Measurements from ENCODE around the gene RUNX2.
"Not testable (repeated sequence)": the region's sequence is repeated elsewhere in the genome, so short reads cannot be mapped to it uniquely, and the experiment has no call there.

The RUNX2 gene

GRCh38 chr6:45647341-45648261, 319.5 kb downstream of the RUNX2 start:
- DNase-seq (ENCODE audit: low read depth in 2 of 2): no peak

GRCh38 chr6:45648262-45648620, 320.1 kb downstream of the RUNX2 start:
- DNase-seq (ENCODE audit: low read depth in 2 of 2): no peak

- DNase-seq (ENCODE audit: low read depth in 2 of 2): peak; percentile 78 to 83
Measured at GRCh38 chr6:45650524-45651135, 322.5 kb downstream of the RUNX2 start.

DNA sequence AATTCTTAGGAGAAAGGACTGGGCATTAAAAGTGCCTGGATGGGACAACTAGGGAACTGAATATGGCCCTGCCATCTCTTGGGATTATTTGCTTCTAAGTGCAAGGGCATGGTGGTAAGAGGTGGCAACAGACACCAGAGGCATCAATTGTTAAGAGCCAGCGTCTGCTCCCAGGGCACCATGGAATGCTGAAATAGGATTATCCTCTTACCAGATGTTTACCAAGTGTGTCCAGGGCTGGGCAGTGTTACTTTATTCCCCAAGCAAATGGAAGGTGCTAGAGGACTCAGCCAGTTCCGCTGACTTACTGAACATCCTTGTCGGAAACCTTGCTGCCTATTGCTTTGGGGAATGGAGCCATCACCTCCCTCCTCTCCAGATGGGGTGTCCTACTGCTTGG, 323.2 kb downstream of the RUNX2 start:
- DNase-seq (ENCODE audit: low read depth in 2 of 2): no peak

- no peak for DNase-seq (ENCODE audit: low read depth in 2 of 2)
Measured at GRCh38 chr6:45652416-45652815, 324.3 kb downstream of the RUNX2 start.

DNA sequence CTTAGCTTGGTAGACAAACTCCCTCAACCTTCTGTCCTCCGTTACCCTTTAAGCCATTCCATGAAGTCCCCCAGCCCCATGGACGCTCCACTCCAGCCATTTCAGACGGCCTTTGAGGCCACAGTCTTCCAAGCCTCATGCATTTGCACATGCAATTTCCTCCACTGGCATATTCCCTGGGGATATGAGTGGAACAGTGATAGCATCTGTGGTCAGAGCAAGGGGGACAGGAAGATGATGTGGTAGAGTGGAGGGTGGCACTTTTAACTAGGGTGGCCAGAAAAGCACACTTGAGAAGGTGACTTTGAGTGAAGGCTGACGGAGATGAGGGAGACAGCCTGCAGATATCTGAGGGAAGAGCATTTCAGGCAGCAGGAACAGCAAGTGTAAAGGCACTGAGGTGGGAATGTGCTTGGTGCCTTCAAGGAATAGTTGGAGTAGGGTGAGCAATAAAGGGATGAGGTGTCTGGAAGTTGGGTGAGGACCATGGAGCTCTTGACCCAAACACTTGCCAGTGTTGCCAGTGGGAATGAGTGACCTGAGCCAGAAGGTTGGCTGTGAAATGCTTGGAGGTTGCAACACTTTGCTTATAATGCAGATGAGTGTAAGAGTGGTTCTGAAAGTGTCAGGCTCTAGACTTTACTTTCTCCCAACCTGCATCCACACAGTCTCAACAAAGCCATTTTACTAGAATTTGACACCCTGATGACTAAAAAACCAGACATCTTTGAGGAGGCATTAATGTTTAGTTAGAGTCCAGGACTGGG, 325.2 kb downstream of the RUNX2 start:
- no peak for DNase-seq (ENCODE audit: low read depth in 2 of 2)

- no peak for DNase-seq (ENCODE audit: low read depth in 2 of 2)
Measured at GRCh38 chr6:45654673-45655072, 326.5 kb downstream of the RUNX2 start.

GRCh38 chr6:45655745-45656476, 327.8 kb downstream of the RUNX2 start:
- DNase-seq (ENCODE audit: low read depth in 2 of 2): peak; percentile 96 to 97

DNA sequence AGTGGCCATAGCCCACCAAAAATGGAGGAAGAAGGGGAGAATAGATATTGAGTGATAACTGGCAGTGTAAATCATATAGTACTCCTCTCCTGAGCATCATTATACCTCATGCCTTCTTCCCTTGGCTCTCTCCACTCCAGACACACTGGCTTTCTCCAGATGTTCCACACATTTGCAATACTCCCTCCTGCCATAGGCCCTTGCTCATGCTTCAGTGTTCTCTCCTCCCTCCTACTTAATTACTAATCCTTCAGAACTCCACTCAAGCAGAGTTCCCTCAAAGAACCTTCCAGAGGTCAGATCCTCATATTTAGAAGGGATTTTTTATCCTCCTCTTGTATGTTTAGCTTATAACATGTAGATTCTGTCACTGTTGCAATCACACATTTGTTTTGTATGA, 329.1 kb downstream of the RUNX2 start:
- peak; percentile 58 to 62 for DNase-seq (ENCODE audit: low read depth in 2 of 2)

GRCh38 chr6:45658400-45658799, 330.3 kb downstream of the RUNX2 start:
- no peak for DNase-seq (ENCODE audit: low read depth in 2 of 2)

DNA sequence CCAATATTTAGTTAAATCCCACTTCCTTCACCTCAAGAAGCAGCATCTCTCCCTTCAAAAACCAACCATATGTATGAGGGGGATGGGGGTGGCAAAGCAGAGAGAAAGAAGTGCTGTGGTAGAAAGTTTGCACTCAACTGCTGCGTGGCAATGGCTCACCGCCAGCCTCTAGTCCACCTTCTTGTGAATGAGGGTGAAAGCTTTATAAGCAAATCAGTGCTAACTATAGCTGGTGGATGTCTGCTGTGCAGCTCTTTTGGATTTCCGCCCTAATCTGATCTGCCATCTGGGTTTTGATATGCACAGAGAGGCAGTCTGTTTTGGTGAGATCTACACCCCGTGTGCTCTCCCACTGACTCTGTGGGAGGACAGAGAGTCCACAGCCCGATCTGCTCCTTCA, 330.8 kb downstream of the RUNX2 start:
- no peak for DNase-seq (ENCODE audit: low read depth in 2 of 2)

- peak; percentile 60 to 61 for DNase-seq (ENCODE audit: low read depth in 2 of 2)
Measured at GRCh38 chr6:45661661-45662060, 333.5 kb downstream of the RUNX2 start.

DNA sequence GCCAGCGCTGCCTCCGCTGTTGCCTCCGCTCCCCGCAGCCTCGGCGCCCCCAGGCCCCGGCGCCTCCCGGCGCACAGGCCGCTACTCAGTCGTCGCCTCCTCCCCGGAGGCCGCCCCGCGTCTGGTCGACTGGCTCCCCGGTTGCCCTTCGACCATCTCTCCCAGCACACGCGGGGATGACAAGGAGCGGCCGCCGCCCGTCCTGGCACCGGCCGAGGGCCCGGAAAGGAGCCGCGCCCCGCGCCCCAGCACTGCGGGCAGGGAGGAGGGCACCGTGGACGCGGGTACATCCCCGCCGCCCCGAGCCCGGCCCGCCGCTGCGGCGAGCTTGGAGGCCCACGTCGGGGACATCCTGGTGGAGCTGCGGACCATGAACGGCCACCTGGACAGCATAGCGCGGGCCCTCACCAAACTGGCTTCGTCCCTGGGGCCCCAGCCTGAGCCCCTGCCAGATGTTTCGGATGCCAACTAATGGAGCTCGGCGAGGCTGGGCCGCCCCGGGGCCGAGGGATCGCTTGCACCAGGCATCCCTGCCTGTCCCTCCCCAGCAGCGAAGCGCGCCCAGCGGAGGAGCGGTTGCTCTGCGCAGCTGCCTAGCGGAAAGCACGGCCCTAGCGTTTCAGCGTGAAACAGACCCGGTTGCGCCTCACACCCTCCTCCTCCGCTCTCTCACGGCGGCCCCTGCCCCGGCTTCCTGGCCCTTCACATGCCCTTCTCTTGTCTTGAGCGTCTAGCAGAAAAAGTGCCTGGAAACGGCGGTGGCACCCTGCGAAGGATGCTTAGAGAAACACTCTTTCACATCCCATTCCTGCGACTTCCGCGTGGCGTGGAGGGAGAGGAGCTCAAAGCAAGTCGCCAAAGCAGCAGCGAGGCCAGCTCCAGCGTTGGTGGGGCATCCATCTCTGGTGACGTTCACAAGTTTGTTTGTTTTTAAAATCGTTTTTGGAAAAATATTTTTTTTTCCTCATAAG, 335.4 kb downstream of the RUNX2 start:
- no peak for DNase-seq (ENCODE audit: low read depth in 2 of 2)

- DNase-seq (ENCODE audit: low read depth in 2 of 2): no peak
Measured at GRCh38 chr6:45664707-45665106, 336.6 kb downstream of the RUNX2 start.

DNA sequence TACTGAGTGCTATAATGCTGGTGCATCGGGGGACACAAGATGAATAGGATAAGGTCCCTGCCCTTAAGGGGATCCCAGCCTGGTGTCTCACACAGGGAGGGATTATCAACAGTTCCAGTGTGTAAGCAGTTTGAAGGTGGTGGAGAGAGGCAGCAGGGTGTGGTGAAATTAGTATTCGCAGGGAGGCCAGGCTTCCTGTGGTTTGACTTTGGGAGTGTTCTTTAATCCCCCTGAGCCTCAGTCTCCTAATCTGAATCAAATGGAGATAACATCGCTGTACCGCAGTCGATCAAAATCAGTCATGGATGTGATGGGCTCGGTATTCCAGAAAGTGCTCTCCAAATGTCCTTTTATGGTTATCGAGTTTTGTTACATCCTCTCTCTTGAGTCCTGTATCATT, 337.7 kb downstream of the RUNX2 start:
- no peak for DNase-seq (ENCODE audit: low read depth in 2 of 2)

GRCh38 chr6:45666846-45667245, 338.7 kb downstream of the RUNX2 start:
- DNase-seq (ENCODE audit: low read depth in 2 of 2): no peak

DNA sequence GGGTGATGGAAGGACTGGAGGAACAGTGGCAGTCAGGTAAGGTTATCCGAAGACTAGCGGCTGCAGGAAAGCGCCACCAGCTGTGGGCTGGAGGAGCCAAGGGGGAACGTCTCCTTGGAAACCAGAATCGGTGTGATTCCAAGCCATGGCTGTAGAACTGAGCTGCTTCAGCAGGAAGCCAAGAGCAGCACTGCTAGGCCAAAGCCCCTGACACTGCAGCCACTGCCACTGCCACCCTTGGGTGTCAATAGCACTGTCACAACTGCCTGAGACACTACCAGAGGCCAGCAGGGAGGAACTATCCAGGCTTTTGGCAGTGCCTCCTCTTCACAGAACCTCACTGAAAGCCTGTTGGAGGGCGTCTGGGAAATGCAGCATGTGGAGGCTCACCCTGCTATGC, 339.2 kb downstream of the RUNX2 start:
- no peak for DNase-seq (ENCODE audit: low read depth in 2 of 2)

- no peak for DNase-seq (ENCODE audit: low read depth in 2 of 2)
Measured at GRCh38 chr6:45667766-45668165, 339.6 kb downstream of the RUNX2 start.

DNA sequence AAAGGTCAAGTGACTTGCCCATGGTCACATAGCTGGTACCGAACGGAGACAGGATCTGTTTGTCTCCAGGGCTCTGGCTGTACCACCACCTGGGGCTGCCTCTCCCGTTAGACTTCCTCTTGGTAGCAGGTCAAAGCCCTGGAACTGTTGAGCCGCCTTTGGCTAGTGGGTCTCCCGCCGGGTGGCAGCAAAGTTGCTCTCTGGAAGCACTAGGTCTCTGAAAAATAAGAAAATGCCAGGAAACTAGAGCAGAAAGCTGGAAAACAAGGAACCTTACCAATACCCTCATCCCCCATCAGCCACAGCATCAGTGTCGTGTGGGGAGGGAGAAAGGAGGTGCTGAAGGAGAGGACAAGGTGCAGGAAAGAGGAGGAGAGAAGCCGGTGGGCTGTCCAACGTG, 340.6 kb downstream of the RUNX2 start:
- no peak for DNase-seq (ENCODE audit: low read depth in 2 of 2)

DNA sequence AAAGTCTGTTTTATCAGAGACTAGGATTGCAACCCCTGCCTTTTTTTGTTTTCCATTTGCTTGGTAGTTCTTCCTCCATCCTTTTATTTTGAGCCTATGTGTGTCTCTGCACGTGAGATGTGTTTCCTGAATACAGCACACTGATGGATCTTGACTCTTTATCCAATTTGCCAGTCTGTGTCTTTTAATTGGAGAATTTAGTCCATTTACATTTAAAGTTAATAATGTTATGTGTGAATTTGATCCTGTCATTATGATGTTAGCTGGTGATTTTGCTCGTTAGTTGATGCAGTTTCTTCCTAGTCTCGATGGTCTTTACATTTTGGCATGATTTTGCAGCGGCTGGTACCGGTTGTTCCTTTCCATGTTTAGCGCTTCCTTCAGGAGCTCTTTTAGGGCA, 345.0 kb downstream of the RUNX2 start:
- DNase-seq (ENCODE audit: low read depth in 2 of 2): not testable (repeated sequence)

DNA sequence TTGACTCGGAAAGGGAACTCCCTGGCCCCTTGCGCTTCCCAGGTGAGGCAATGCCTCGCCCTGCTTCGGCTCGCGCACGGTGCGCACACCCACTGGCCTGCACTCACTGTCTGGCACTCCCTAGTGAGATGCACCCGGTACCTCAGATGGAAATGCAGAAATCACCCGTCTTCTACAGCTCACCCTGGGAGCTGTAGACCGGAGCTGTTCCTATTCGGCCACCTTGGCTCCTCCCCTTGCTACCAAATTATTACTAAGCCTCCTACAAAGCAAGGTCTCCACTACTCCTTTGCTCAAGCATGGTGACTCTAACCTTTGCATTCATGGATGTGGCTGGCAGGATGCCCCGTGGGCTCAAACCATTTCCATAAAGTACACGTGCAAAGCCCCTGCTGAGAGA, 347.0 kb downstream of the RUNX2 start:
- DNase-seq (ENCODE audit: low read depth in 2 of 2): not testable (repeated sequence)
